Tibial nerve (tissue), 3 donors: ENCODE data around the gene SIRPD.
"Not testable (repeated sequence)": the region's sequence is repeated elsewhere in the genome, so short reads cannot be mapped to it uniquely, and the experiment has no call there.

Experiments
- CTCF ChIP-seq, 5 experiments: fragments of 200-600 bp in 3 of 5; fragments of 450-650 bp in 2 of 5; sonication (generic) in 3 of 5; IDR thresholded peaks; one replicate each; pipeline ENCODE4 v1.5.1; 2016 to 2019; ENCODE audit warnings: antibody characterized with exemption in 5 of 5, mild to moderate bottlenecking in 3 of 5, moderate library complexity in 2 of 5
- POLR2A ChIP-seq, 2 donors: fragments of 450-650 bp; IDR thresholded peaks; one replicate each; pipeline ENCODE4 v1.6.1; 2017; ENCODE audit warnings: antibody characterized with exemption in 2 of 2, mild to moderate bottlenecking in 2 of 2, moderate library complexity in 2 of 2

GRCh38 chr20:1571583-1571982 lies 14.1 kb upstream of the SIRPD start:
- TF ChIP-seq CTCF, POLR2A (IDR thresholded peaks at IDR 0.05): not testable (repeated sequence)
